ENCODE data around the gene TXNIP.

Gene TXNIP

DNA sequence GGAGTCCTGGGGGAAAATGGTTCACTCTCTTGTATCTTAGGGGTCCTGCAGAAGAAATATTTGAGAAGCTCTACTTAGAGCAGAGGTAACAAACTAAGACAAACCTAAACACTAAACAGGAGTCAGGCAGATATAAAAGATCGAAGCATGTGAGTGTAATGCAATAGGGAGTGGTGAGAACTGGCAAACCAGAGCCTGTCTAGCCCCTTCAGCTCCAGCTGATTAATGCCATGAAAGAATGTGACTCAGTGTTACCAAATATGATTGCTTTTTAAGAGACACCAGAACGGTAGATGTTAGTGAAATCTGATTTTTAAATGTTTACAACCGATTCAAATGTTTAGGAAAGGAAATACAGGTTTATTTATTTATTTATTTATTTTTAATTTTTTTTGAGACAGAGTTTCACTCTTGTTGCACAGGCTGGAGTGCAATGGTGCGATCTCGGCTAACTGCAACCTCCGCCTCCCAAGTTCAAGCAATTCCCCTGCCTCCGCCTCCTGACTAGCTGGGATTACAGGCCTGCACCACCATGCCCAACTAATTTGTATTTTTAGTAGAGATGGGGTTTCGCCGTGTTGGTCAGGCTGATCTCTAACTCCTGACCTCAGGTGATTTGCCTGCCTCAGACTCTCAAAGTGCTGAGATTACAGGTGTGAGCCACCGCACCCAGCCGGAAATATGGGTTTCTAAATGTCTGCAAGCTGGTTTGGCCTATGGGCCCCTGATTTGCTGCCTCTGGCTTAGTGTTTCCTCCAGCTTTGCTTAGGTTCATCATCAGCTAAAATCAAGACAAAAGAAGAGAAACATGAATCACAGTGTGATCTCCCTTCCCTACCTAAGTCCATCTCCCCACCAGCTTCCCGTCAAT, 12.2 kb downstream of the TXNIP start:
- DNase-seq = no peak

DNA sequence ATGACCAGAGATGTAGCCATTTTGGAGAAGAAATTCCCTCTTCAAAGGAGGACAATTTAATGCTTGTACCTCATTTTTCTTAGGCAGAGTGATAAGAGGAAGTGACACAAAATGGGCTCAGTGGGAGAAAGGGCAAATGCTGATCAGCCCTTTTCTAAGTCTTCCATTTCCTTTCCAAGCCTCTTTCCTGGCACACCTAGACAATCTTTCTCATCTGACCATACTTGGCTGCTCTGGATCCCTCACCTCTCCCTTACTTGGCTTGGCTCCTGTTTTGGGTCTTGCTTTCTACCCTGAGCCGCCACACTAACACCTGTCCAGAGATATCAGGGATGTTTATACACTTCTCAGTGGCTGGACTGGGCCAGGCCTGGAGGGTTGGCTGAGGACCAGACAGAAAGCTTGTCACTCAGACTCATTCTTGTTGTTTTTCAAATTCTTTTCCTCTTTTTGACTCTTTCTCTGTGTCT, 13.1 kb downstream of the TXNIP start:
- no peak for DNase-seq

GRCh38 chr1:145982010-145982723, 14.2 kb downstream of the TXNIP start:
- DNase-seq = no peak

- DNase-seq = no peak
These were observed 15.9 kb downstream of the TXNIP start for GRCh38 chr1:145980457-145980994.

GRCh38 chr1:145979746-145980456, 16.5 kb downstream of the TXNIP start:
- DNase-seq = peak; percentile 12 to 21

GRCh38 chr1:145978854-145979745, 17.3 kb downstream of the TXNIP start:
- DNase-seq = peak; percentile 96

GRCh38 chr1:145978471-145978853, 17.9 kb downstream of the TXNIP start:
- DNase-seq = no peak

GRCh38 chr1:145977486-145978470, 18.6 kb downstream of the TXNIP start:
- peak; percentile 76 to 79 for DNase-seq

- DNase-seq = no peak
These were observed 19.4 kb downstream of the TXNIP start for GRCh38 chr1:145977016-145977415.

DNA sequence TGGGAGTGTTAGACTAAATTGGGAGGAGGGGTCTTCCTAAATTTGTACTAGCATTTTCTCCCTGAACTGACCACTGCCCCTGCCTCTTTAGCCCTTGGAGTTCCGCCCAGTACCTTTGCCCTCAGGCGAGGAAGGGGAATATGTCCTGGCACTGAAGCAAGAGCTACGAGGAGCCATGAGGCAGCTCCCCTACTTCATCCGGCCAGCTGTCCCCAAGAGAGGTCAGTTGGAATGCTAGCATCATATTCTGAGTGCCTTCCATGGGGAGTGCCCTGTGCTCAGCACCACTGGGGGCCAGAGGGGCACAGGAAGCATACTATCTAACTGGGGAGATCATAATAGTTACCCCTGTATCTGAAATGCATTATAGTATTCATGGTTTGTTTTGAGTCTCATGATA, 21.2 kb downstream of the TXNIP start:
- DNase-seq = no peak

DNA sequence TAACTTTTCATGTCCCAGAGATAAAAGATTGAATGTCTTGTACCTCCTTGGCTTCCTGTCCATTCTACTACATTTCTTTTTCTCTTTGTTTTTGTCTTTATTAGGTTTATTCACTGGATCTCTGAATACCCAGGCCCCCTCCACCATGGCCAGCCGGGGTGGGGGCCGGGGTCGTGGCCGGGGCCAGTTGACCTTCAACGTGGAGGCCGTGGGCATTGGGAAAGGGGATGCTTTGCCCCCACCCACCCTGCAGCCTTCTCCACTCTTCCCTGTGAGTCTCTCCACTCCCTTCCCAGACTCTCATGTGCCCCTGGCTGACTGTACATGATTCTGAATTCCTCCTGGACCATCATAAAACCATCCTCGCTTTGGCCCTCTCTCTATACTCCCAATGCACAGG, 21.7 kb downstream of the TXNIP start:
- DNase-seq = no peak

DNA sequence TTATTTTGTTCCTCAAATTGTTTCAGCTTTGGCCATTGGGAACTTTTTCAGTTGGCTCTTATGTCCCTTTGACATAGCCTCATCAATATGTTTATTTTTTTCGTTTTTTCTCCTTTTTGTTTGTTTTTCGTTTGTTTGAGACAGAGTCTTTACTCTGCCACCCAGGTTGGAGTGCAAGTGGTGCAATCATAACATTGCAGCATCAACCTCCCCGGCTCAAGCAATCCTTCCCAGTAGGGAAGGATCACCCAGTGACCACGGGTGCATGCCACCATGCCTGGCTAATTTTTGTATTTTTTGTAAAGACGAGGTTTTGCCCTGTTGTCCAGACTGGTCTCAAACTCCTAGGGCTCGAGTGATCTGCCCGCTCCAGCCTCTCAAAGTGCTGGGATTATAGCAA, 23.8 kb downstream of the TXNIP start:
- no peak for DNase-seq

DNA sequence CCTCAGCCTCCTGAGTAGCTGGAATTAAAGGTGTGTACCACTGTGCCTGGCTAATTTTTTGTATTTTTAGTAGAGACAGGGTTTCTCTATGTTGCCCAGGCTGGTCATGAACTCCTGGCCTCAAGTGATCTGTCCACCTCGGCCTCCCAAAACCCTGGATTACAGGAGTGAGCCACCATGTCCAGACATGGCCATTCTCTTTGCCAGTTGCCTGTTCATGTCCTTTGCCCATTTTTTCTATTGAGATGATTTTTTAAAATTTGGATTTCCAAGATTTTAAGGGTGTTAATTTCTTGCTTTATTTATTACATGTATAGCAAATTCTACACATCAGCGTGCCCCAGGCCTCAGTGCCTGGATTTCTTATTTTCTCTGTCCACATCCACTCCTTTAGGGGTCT, 29.1 kb downstream of the TXNIP start:
- no peak for DNase-seq

DNA sequence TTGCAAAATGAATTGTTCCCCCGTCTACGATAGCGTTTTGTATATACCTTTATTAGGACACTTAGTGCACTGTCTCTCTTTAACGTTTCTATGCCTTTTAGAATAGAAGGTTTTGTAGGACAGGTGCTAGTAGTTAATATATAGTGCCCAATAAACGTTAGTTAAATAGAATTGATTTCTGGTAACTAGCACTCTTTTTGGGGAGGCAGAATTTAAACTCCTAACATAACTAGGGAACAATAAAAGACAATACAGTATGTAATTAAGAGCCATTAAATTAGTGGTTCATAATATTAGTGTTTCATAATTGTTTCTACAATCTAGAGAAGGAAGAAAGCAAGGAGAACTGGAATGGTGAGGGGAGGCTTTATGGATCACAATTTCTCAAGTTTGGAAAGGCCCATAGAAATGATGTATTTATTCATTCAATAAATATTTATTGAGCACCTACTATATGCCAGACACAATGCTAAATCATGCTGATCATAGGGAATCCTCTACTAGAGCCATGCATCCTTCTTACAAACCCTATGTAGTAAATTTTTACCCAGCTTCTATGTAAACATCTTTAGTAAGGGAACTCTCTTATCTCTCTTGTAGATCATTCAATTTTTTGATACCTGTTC, 31.1 kb downstream of the TXNIP start:
- DNase-seq = no peak

GRCh38 chr1:145964328-145965118, 31.9 kb downstream of the TXNIP start, which contains the start of the genes ANKRD34A and POLR3GL:
ANKRD34A (minus strand) TSS chr1:145964575; CDS start chr1:145961759, 2,816 bp downstream.
POLR3GL (plus strand) TSS chr1:145964690; CDS start chr1:145974866, 10,176 bp downstream.
- peak; percentile 84 to 91 for DNase-seq

GRCh38 chr1:145963265-145964019, 32.9 kb downstream of the TXNIP start:
- no peak for DNase-seq

DNA sequence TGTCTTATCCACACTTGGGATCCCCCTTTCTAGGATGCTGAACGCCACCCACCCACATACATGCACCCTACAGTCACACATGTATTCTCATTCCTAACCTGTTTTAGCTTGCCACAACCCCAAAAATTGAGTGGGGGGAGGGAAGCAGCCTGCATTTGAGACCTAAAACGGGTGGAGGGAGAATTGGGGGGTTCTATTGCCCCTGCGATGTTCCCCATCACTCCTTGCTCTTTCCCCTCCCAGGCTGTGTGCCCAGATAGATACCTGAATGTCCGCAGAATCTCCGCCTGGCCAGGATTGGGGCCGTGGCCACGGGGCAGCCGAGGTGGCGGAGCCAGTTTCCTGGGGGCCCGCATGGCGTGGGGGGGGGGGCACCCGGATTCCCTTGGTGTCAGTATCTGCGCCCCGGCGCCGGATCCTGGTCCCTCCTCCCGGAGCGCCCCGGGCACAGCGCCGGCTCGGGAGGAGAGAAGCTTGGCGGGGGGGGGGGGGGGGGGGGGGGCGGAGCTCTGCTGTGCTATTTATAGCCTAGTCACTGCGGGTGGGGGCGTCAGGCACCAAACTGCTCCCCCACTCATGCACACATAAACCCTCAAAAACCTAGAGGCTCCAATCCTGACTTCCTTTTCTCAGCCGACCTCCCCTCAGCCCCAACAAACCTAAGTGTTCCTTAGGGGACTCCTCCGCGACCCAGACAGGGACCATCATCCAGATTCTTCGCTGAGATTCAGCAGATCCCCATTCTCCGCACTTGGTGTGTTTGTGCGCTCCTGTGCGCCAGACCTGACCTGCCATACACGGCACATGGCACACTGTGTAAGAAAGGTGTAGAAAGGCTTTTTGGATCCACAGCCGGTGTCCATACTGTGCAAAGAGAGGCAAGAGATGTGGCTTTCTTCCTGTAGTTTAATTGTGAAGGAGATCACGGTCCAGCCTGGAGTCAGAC, 33.9 kb downstream of the TXNIP start:
- no peak for DNase-seq
